GM21390 (cell line): ENCODE results near the gene PRTN3.
"Not testable (repeated sequence)": the region's sequence is repeated elsewhere in the genome, so short reads cannot be mapped to it uniquely, and the experiment has no call there.

ENCODE experiments used
- ATAC-seq: cut with Tn5 transposase; IDR thresholded peaks from one replicate; pipeline ENCODE4 v1.9.1; 2021; ENCODE audit not compliant: unreplicated experiment

PRTN3 gene

GRCh38 chr19:815079-815774, 25.6 kb upstream of the PRTN3 start:
- no peak for ATAC-seq

- no peak for ATAC-seq
Measured at GRCh38 chr19:815775-816499, 24.9 kb upstream of the PRTN3 start.

- no peak for ATAC-seq
Measured at GRCh38 chr19:816500-816857, 24.3 kb upstream of the PRTN3 start.

GRCh38 chr19:820212-820611, 20.6 kb upstream of the PRTN3 start:
- ATAC-seq = not testable (repeated sequence)

GRCh38 chr19:821231-821824, 19.5 kb upstream of the PRTN3 start:
- ATAC-seq = no peak

GRCh38 chr19:821825-822503, 18.8 kb upstream of the PRTN3 start, which contains the start of gene PLPPR3:
PLPPR3 (minus strand) TSS chr19:821955; CDS start chr19:821559, 396 bp downstream.
- no peak for ATAC-seq

GRCh38 chr19:823565-824121, 17.2 kb upstream of the PRTN3 start:
- no peak for ATAC-seq

GRCh38 chr19:824885-825284, 15.9 kb upstream of the PRTN3 start:
- no peak for ATAC-seq

GRCh38 chr19:825897-826644, 14.7 kb upstream of the PRTN3 start:
- ATAC-seq = no peak

- ATAC-seq = no peak
Measured at GRCh38 chr19:827314-827709, 13.5 kb upstream of the PRTN3 start.

- ATAC-seq = no peak
Measured at GRCh38 chr19:827710-828321, 13.0 kb upstream of the PRTN3 start, which contains the start of gene AZU1. AZU1 (plus strand) TSS chr19:827837; CDS start chr19:827847, 10 bp downstream.

- ATAC-seq = no peak
Measured at GRCh38 chr19:829129-829758, 11.6 kb upstream of the PRTN3 start.

GRCh38 chr19:831407-832369, 9.1 kb upstream of the PRTN3 start:
- ATAC-seq = no peak

GRCh38 chr19:834216-834615, 6.6 kb upstream of the PRTN3 start:
- ATAC-seq = no peak

- ATAC-seq = no peak
Measured at GRCh38 chr19:835210-835810, 5.5 kb upstream of the PRTN3 start.

GRCh38 chr19:842802-843179, 2.0 kb downstream of the PRTN3 start:
- ATAC-seq = not testable (repeated sequence)

GRCh38 chr19:843180-843835, 2.5 kb downstream of the PRTN3 start:
- ATAC-seq = no peak
